ENCODE data around the gene SLC6A13.

DNA sequence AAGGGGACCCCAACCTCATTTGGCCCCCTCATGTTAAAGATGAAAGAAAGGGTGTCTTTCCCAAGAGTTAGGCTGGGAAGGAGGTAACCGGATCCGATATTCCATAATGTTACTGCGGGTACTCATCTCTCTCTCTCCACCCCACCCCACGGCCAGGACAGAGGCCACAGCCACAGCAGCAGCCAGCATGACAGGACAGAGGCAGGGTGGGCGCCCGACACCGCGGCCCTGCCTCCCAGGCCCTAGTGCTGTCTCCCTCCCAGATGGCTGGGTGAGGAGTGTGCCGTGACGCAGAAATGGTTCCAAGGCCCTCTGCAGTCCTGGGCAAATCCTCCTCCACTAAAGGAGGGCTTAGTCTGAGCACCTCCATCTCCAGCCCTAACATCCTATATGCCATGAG lies 54.8 kb downstream of the SLC6A13 start:
- TF ChIP-seq POLR2AphosphoS5 (IDR thresholded peaks at IDR 0.05) (no peak), POLR2A (IDR thresholded peaks at IDR 0.05) (no peak), EP300 (IDR thresholded peaks at IDR 0.05) (no peak)
- TF ChIP-seq, protein P1, sequence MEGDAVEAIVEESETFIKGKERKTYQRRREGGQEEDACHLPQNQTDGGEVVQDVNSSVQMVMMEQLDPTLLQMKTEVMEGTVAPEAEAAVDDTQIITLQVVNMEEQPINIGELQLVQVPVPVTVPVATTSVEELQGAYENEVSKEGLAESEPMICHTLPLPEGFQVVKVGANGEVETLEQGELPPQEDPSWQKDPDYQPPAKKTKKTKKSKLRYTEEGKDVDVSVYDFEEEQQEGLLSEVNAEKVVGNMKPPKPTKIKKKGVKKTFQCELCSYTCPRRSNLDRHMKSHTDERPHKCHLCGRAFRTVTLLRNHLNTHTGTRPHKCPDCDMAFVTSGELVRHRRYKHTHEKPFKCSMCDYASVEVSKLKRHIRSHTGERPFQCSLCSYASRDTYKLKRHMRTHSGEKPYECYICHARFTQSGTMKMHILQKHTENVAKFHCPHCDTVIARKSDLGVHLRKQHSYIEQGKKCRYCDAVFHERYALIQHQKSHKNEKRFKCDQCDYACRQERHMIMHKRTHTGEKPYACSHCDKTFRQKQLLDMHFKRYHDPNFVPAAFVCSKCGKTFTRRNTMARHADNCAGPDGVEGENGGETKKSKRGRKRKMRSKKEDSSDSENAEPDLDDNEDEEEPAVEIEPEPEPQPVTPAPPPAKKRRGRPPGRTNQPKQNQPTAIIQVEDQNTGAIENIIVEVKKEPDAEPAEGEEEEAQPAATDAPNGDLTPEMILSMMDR (IDR thresholded peaks at IDR 0.05) = no peak
